Measurements from ENCODE around the gene NPC2.
"Not testable (repeated sequence)": the region's sequence is repeated elsewhere in the genome, so short reads cannot be mapped to it uniquely, and the experiment has no call there.

The NPC2 gene

DNA sequence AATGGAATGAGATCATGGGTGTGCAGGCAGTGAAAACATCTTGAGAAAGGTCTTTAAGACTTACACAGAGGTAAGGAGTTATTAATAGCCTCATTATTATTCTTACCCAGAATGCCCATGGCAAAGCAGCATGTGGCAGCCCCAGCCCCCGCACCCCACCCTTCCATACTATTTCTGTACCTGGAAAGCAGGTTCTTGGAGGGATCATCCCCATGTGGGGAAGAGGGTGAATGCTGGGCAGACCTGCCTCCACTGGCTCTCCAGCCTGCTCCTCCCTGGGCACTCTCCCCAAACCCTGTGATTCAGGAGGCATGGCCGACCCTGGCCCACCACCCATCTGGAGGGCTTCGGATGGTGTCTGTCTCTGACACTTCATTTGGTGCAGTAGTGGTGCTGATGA, 28.3 kb downstream of the NPC2 start:
- DNase-seq: no peak

DNA sequence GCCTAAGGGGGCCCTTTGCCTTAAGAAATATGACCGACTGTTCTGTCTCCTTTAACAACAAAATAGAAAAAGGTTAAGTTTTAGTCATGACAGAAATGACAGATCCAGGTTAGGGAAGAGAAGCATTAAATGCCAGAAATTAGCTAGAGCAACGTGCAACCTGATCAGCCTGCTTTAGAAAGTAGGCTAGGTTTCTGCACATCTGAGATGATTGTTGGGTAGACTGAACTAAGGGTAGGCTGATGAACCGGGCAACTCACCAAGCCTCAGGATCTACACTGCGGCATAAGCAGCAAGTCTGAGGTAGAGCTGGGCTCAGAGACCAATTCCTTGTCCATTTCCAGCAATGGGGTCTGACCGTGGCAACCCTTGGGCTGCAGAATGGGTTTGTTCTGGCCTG, 29.4 kb downstream of the NPC2 start:
- DNase-seq: no peak

DNA sequence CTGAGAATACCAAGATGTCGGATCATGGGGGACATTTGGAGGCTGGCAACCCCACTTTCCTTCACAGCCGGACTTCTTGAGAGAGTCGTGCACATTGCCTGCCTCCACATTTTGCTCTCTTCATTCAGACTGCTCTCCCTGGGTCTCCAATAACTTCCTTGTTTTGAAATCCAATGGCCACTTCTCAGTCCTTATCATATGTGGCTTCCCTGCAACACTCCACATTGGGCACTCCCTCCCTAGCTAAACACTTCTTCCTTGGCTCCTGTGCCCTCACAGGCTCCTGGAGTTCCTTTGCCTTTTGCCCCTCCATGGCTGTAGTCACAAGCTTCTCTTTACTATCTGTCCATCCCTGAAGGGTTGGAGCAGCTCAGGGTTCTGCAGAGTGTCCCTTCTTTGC, 30.1 kb downstream of the NPC2 start:
- DNase-seq: no peak

DNA sequence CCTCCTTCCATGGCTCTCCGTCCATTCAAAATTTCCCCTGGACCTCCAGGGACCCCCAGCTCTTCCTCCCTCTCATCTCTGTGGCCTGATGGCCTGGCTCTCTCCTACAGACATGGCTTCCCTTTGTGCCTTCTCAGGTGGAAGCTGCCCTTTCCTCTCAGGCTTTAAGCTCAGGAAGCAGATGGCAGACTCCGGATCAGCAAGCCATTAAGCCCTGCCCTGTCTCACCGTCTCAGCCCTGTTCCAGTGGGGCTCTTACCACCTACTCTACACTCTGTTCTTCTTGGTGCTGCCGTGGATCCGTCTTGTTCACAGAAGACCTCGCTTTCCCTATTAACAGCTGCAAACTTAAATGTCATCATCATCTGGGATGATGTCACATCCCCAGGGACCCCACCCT, 33.1 kb downstream of the NPC2 start:
- no peak for DNase-seq

DNA sequence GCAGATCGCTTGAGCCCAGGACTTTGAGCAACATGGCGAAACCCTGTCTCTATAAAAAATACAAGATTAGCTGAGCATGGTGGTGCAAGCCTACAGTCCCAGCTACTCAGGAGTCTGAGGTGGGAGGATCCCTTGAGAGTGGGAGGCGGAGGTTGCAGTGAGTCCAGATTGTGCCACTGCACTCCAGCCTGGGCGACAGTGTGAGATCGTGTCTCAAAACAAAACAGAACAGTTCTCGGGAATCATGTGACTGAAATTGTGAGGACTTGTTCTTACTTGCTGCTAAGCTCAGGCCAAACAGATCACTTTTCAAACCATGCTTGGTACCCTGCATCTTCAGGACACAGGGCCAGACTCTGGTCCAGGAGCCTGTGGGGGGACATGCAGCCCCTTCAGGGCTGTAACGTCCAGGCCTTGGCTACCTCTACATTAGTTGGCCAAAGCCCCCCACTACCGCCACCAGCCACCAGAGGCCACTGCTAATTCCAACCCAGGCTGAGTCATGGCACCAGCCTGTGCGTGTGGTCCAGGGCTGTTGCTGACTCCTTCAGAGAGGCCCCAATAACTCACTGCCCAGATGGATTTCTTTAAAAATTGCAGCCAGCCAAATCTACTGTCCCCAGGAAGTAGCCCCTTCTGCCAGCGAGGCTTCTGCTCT, 33.7 kb downstream of the NPC2 start:
- peak; percentile 26 for DNase-seq

DNA sequence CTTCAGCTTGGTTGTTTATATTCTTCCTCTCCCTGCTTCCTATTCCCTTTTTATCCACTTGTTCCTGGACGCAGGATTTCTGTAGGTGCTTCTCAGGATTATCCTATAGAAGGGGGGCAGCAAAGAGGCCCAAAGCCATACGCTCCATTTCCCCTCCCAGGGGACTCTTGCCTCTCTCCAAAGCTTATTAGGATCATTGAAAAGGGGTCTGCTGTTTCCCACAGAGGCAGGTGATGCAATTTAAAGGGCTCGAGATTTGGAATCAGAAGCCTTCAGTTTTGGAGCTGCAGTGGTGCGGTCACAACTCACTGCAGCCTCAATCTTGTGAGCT, 35.6 kb downstream of the NPC2 start:
- DNase-seq: no peak

DNA sequence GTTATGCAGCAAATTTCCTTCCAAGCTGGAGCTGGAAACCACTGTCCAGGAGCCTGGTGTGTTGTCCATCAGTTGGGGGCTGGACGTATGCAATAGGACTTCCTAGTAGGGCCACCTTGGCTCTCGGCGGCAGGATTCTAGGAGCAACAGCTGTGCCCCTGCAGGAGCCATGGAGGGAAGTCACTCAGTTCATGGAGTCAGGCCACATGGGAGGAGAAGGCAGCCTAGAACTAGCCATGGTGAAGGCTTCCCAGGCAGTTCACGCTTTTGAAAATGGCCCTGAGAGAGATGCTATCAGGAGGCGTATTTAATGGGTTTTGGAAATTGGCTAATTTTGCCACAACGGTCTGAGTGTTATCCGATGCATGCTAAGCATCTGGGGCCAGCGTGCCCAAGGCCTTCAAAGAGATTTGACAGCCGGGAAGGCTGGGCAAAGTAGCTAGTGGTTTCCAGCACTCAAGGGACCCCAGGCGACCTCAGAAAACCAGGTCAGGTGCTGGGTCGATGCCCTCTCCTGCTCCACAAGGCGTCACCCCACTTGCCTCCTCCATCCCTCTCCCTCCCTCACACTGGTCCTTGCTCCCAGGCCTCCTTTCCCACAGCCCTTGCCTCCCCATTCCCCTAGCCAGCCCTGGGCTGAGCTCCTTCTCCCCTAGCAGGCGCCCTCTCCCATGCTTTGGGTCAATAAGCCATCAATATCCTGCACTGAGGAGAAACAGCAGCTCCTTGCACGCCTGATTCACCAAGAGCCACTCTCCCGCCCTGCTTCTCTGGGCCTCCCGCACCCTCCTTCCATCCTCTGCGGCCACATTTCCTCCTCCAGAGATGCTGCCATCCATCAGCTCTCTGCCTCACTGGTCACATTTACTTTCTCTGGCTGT, 36.2 kb downstream of the NPC2 start:
- no peak for DNase-seq

DNA sequence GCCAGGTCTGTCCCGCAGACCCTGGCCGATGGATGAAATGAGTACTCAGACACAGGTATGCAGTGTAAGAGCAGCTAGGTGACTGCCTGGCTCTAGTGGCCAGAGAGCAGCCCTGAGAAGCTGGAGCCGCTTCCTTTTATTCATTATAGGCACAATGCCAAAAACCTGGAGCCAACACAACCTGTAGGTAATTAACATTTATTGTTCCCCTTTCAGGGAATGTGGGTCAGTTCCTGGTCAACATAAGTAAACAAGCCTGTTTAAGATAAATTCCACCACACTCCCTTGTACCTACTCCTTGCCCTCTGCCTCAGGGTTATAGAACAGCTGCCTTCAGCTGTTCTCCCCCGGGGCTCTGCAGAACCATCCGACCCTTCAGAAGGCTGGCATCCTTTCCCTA, 38.7 kb downstream of the NPC2 start:
- not testable (repeated sequence) for DNase-seq

DNA sequence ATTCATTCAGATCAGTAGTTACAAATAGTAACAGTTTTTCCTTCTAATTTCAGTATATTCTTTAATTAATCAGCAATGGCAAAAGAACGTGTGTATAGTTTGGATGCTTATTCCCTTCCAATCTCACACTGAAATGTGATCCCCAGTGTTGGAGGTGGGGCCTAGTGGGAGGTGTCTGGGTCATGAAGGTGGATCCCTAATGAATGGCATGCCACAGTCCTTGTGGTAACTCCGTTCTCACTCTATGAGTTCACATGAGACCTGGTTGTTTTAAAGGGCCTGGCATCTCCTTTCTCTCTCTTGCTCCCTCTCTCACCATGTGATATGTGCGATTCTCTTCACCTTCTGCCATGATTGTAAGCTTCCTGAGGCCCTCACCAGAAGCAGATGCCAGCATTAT, 48.2 kb downstream of the NPC2 start:
- DNase-seq: no peak

DNA sequence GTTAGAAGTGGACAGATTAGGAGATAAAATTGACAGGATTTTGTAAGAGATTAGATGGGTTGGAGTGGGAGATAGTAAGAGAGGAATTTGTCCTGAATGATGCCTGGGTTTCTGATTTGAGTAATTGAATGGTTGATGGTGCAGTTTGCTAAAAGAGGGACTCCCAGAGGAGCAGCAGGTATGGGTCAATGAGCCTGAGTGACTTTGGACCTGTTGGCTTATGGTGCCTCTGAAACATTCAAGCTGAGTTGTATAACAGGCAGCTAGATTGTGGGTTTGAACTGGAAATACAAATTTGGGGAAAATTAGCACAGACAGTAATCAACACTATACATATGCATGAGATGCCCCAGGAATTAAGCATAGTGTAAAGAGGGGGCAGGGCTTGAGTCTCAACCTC, 50.3 kb downstream of the NPC2 start:
- no peak for DNase-seq

DNA sequence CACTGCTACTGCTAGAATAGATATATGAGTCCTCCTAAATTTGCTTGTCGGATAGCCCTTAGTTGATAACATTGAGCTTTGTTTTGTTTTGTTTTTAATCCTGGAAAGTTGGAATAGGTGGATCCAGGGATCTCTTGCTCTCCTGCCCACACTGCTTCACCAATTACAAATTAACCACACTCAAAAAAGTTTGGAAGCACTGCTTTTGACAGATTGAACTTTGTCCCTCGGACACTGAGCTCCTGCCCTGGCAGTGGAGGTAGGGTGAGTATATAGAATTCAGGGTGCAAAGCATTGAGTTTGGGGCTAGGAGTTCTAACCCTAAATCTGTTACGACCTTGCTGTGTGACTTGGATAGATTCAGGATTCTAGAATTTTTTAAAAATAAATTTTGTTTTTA, 52.0 kb downstream of the NPC2 start:
- no peak for DNase-seq

DNA sequence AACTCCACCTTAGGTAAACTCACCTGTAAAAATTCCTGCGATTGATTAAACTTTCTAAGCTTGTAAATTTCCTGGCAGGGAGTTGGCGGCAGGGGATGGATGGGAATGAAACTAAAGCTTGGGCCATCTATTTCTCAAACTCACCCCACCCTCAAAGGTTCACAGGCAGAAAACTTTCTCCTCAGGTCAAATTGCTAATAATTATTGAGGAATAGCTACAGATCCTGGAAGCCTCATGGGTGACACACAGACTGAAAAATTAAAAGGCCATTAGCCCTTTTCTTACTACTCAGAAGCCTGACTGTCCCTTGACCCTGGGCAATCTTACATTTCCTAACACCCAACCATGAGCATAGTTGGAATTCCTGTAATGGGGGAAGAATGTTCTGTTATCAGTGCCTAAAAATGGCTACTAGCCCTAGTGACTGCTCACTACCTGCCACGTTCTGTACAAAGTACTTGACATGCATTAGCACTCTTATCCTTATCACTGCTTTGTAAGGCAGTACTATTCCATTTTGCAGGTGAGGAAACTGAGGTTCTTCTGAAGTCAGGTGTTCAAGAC, 54.7 kb downstream of the NPC2 start:
- no peak for DNase-seq

DNA sequence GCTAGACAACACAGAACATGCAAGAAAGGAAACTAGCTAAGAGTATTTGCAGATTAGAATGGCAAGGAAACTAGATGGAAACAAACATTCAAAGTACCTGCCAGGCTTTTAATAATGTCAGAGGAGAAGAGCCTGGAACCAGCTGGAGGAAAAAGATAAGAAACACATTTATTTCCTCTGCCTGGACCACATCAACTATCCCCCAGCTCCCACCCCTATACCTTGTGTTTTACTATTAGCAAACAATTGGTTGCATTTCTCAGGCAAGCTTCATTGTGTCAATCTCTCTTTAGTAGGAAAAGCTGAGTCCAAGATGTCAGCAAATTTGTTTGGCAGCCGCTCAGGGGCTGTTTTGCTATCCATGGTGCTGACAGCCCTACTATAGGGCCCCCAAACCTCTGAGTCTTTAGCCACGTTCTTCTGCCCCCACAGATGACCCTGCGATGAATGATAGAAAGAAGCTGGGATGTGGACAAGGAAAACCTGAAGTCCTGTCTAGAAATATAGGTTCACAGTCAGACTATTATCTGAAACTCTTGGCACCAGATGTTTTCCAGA, 55.5 kb downstream of the NPC2 start:
- DNase-seq: no peak

DNA sequence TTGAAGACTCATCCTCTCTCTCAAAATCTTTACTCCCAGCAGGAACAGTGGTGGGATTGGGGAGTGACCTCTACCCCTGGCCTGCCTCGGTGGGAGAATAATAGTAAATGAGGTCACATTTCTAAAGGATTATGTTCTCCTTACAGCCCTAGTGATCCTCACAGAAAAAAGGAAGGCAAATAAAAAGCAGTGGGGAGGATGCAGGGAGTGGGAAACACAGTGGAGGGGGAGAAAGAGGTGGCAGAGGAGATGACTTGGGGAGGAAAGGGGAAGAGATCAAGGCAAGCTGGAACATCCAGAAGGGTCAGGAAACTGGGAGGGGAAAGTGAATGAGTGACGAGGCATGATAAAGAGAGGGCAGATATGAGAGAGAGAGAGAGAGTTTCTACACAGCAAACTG, 58.8 kb downstream of the NPC2 start:
- no peak for DNase-seq

DNA sequence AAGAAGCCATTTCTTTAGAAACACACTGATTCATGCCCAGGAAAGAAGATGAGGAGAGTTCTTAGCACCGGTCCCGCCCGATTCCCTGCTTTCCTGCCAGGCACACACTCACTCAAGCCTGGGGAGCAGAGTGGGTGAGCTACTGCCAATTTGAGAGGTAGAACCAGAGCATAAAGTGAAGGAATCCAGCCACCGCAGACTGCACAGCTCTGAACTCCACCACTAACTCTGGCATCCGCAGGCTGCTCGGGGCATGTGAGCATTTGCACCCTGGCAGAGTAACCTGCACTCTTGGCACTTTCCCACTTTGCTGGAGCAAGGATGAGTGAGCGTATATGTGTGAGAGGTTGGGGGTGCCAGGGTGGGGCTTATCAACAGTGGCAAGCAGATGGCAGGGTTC, 63.1 kb downstream of the NPC2 start:
- DNase-seq: no peak

Data from NCI-H1694 (cell line).